ENCODE data around the gene FXYD7. TPM values are rescaled to one million over a fixed set of nuclear protein-coding genes. Genes with fewer than 3 reads are reported as not detected.
A peak's percentile ranks its signal among the peaks of the same experiment; 100 is the strongest.
"Not testable (repeated sequence)": the region's sequence is repeated elsewhere in the genome, so short reads cannot be mapped to it uniquely, and the experiment has no call there.

The FXYD7 gene
- total RNA-seq, 1 donor from 2014 or later = not detected

GRCh38 chr19:35150445-35150844 is 7.4 kb downstream of the FXYD7 start:
- peaks cover 3% of the 10 kb centered on the region for H3K27me3 ChIP-seq (ENCODE audit: control insufficient read depth, insufficient read depth, low read length)
- TF ChIP-seq CTCF (IDR thresholded peaks at IDR 0.05; ENCODE audit: insufficient read depth, low read length, poor library complexity, severe bottlenecking) = no peak
- no peaks in the 10 kb centered on the region for H3K36me3 ChIP-seq (ENCODE audit: control insufficient read depth, insufficient read depth, low read length)
- no peak for DNase-seq (ENCODE audit: low read depth)
- H3K4me3 ChIP-seq (ENCODE audit: low read depth, low read length) = no peak overlapping the region

- DNase-seq (ENCODE audit: low read depth) = no peak
- Histone ChIP-seq H3K27me3 (ENCODE audit: control insufficient read depth, insufficient read depth, low read length) (peaks cover 3% of the 10 kb centered on the region), H3K36me3 (ENCODE audit: control insufficient read depth, insufficient read depth, low read length) (no peaks in the 10 kb centered on the region), H3K4me3 (ENCODE audit: low read depth, low read length) (no peak overlapping the region)
- TF ChIP-seq CTCF (IDR thresholded peaks at IDR 0.05; ENCODE audit: insufficient read depth, low read length, poor library complexity, severe bottlenecking) = no peak
Measured at GRCh38 chr19:35151273-35152065, 8.4 kb downstream of the FXYD7 start.

GRCh38 chr19:35153129-35153522 is 10.1 kb downstream of the FXYD7 start:
- H3K27me3 ChIP-seq (ENCODE audit: control insufficient read depth, insufficient read depth, low read length); H3K36me3 ChIP-seq (ENCODE audit: control insufficient read depth, insufficient read depth, low read length); H3K4me3 ChIP-seq (ENCODE audit: low read depth, low read length); DNase-seq (ENCODE audit: low read depth): not testable (repeated sequence)

GRCh38 chr19:35153701-35154524 is 10.9 kb downstream of the FXYD7 start:
- DNase-seq (ENCODE audit: low read depth) = no peak
- Histone ChIP-seq H3K27me3 (ENCODE audit: control insufficient read depth, insufficient read depth, low read length) (peaks cover 3% of the 10 kb centered on the region), H3K4me3 (ENCODE audit: low read depth, low read length) (peak overlapping the region; percentile 53), H3K36me3 (ENCODE audit: control insufficient read depth, insufficient read depth, low read length) (no peaks in the 10 kb centered on the region)
- peak; percentile 70 for TF ChIP-seq CTCF (IDR thresholded peaks at IDR 0.05; ENCODE audit: insufficient read depth, low read length, poor library complexity, severe bottlenecking)

- Histone ChIP-seq H3K4me3 (ENCODE audit: low read depth, low read length) (peak within 1 kb of the TSS; percentile 53), H3K36me3 (ENCODE audit: control insufficient read depth, insufficient read depth, low read length) (no peaks in the 10 kb centered on the region), H3K27me3 (ENCODE audit: control insufficient read depth, insufficient read depth, low read length) (peaks cover 3% of the 10 kb centered on the region)
- TF ChIP-seq CTCF (IDR thresholded peaks at IDR 0.05; ENCODE audit: insufficient read depth, low read length, poor library complexity, severe bottlenecking) = peak; percentile 5
- no peak for DNase-seq (ENCODE audit: low read depth)
Measured at GRCh38 chr19:35154525-35155406, 11.7 kb downstream of the FXYD7 start, which contains the start of gene FXYD5. TSS of gene FXYD5 (plus strand) at chr19:35154735. CDS start at chr19:35155551, 816 bp downstream.

Data from kidney epithelial cell (primary cell).